H1 (cell line): Measurements from ENCODE around the gene GRAMD4. TPM values are rescaled to one million over a fixed set of nuclear protein-coding genes. Genes with fewer than 3 reads are reported as not detected.

Experiments used
- CHD1 ChIP-seq: IDR thresholded peaks from 2 replicates; pipeline ENCODE4 v1.6.1; 2012; ENCODE audit warnings: low read depth, low read length, improper control_type of control experiment
- POLR2AphosphoS5 ChIP-seq: IDR thresholded peaks from 2 replicates; pipeline ENCODE4 v1.6.1; 2011; ENCODE audit warnings: low read depth, low read length
- RAD21 ChIP-seq, 2 experiments: IDR thresholded peaks in 1 of 2; conservative IDR thresholded peaks in 1 of 2; 2 replicates each; pipeline ENCODE4 v1.6.1; 2011; ENCODE audit warnings: low read depth in 2 of 2, low read length in 2 of 2, improper control_type of control experiment in 1 of 2, inconsistent platforms in 1 of 2, mild to moderate bottlenecking in 1 of 2, moderate library complexity in 1 of 2
- RFX5 ChIP-seq: IDR thresholded peaks from 2 replicates; pipeline ENCODE4 v1.6.1; 2011; ENCODE audit warnings: low read depth, low read length, improper control_type of control experiment, borderline replicate concordance
- SAP30 ChIP-seq: fragments of 300-600 bp; sonication (generic); IDR thresholded peaks from 2 replicates; pipeline ENCODE4 v1.7.1; 2012; ENCODE audit warnings: low read length, moderate library complexity, mild to moderate bottlenecking, inconsistent platforms; ENCODE audit not compliant: insufficient read depth, insufficient replicate concordance
- SP4 ChIP-seq: IDR thresholded peaks from 2 replicates; pipeline ENCODE4 v1.6.1; 2012; ENCODE audit warnings: low read length, inconsistent platforms
- polyA plus RNA-seq, 7 experiments: library from polyadenylated mRNA; depleted of rRNA in 3 of 7; stranded (reverse) in 5 of 7; unstranded in 2 of 7; fragments of >200 nt in 5 of 7; fragments of 200-250 nt in 2 of 7; gene quantifications; 1 replicate in 5 of 7; 2 replicates in 1 of 7; 4 replicates in 1 of 7; pipeline versions ENCODE4 v1.2.1 to v1.2.3, GENCODE V29; 2011 to 2013; ENCODE audit warnings: missing spikeins in 2 of 7, mixed read lengths in 2 of 7
- total RNA-seq: library from RNA; stranded (reverse); fragmentation: NEBNext Ultra II Directional; extraction: Animal tissue kit (Norgen Biotek cat#: 25700); gene quantifications from 2 replicates; pipeline ENCODE4 v1.2.1, GENCODE V29; 2021
- TF ChIP-seq, protein P1 (sequence below): IDR thresholded peaks from 2 replicates; pipeline ENCODE4 v1.6.1; 2012; ENCODE audit warnings: low read length, inconsistent platforms

GRAMD4 gene
- total and polyA plus RNA-seq, 2 of the 8 experiments (the other 6 are each of a cell fraction or from before 2014, with no cell fraction given): 7.9 to 25.6 TPM

GRCh38 chr22:46583571-46583970 lies 36.6 kb upstream of the GRAMD4 start (continued):
- TF ChIP-seq SP4: no peak
- no peak for TF ChIP-seq RFX5
- no peak for TF ChIP-seq SAP30
- TF ChIP-seq, protein P1, sequence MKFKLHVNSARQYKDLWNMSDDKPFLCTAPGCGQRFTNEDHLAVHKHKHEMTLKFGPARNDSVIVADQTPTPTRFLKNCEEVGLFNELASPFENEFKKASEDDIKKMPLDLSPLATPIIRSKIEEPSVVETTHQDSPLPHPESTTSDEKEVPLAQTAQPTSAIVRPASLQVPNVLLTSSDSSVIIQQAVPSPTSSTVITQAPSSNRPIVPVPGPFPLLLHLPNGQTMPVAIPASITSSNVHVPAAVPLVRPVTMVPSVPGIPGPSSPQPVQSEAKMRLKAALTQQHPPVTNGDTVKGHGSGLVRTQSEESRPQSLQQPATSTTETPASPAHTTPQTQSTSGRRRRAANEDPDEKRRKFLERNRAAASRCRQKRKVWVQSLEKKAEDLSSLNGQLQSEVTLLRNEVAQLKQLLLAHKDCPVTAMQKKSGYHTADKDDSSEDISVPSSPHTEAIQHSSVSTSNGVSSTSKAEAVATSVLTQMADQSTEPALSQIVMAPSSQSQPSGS: no peak
- TF ChIP-seq CHD1: no peak
- TF ChIP-seq POLR2AphosphoS5: no peak
- TF ChIP-seq RAD21 (IDR thresholded peaks at IDR 0.05 in 1 of 2, conservative IDR thresholded peaks at IDR 0.05 in 1 of 2; ENCODE audit: low read depth in 2 of 2, low read length in 2 of 2): no peak
